HepG2 (cell line): ENCODE results near the gene DAO. TPM values are rescaled to one million over a fixed set of nuclear protein-coding genes. Genes with fewer than 3 reads are reported as not detected.

Source experiments
- ATAC-seq: fragments of 200-7000 bp; cut with Tn5 transposase; 3 replicates; pipeline ENCODE4 v1.9.1; 2020; ENCODE audit warnings: mild to moderate bottlenecking, moderate library complexity
- BruUV-seq: library from RNA; stranded (reverse); fragments of 400-500 nt; replicated peaks from 2 replicates; lab custom pipeline; 2021; lab: Mats Ljungman, UMichigan
- CTCF ChIA-PET: fragments of 300-600 bp; formaldehyde crosslinking; extraction: SDS; loops from one replicate; lab custom pipeline; 2021; ENCODE audit warnings: low total read pairs, inconsistent platforms, low intra/inter-chr PET ratio; lab: Yijun Ruan, JAX
- POLR2A ChIA-PET: fragments of 350-600 bp; sonication (Branson Sonifier 250); formaldehyde crosslinking; loops from one replicate; lab custom pipeline; 2020; ENCODE audit warnings: antibody characterized with exemption, inconsistent platforms; lab: Yijun Ruan, JAX
- DNase-seq: peaks from one replicate; pipeline ENCODE4 v3.0.0-alpha.2; 2015; ENCODE audit warnings: low spot score
- FAIRE-seq: peaks from 3 replicates; lab custom pipeline; 2011; peaks lifted over from hg19 to GRCh38; lab: Jason Lieb, UNC
- H2AFZ ChIP-seq: one replicate; pipeline ENCODE4 v1.6.1; 2011; ENCODE audit warnings: low read length, inconsistent platforms
- H3K27ac ChIP-seq: fragments of 300-600 bp; 3 replicates; pipeline ENCODE4 v1.8.0; 2011; ENCODE audit warnings: mixed run types, mild to moderate bottlenecking, mixed read lengths, low read length, inconsistent platforms; ENCODE audit not compliant: insufficient read depth; ENCODE audit errors: extremely low read length
- H3K27me3 ChIP-seq, 2 experiments: fragments of 200-600 bp in 1 of 2; 2 replicates in 1 of 2; 3 replicates in 1 of 2; pipeline versions ENCODE4 v1.6.0 to v1.8.0; 2011; ENCODE audit warnings: low read length in 2 of 2, mild to moderate bottlenecking in 2 of 2, moderate library complexity in 2 of 2, inconsistent platforms in 1 of 2; ENCODE audit not compliant: insufficient read depth in 2 of 2, control insufficient read depth in 1 of 2
- H3K36me3 ChIP-seq, 2 experiments: fragments of 200-600 bp in 1 of 2; replicated peaks in 1 of 2; 2 replicates in 1 of 2; 3 replicates in 1 of 2; pipeline versions ENCODE4 v1.5.1 to v1.8.0; 2011; ENCODE audit warnings: low read length in 2 of 2, inconsistent platforms in 1 of 2; ENCODE audit not compliant: insufficient read depth in 2 of 2, control insufficient read depth in 1 of 2
- H3K4me1 ChIP-seq: 2 replicates; pipeline ENCODE4 v1.5.1; 2012; ENCODE audit warnings: low read length, inconsistent platforms; ENCODE audit not compliant: insufficient read depth
- H3K4me2 ChIP-seq: 2 replicates; pipeline ENCODE4 v1.6.0; 2011; ENCODE audit warnings: low read depth, low read length, inconsistent platforms
- H3K4me3 ChIP-seq, 3 experiments: fragments of 200-600 bp in 1 of 3; sonication (generic), shearing (Covaris generic) in 1 of 3; replicated peaks in 1 of 3; 2 replicates each; pipeline ENCODE4 v1.5.1; 2011 to 2016; ENCODE audit warnings: low read length in 3 of 3, inconsistent platforms in 2 of 3, low read depth in 2 of 3, mild to moderate bottlenecking in 2 of 3, control low read depth in 1 of 3, mixed read lengths in 1 of 3; ENCODE audit not compliant: insufficient read depth in 1 of 3
- H3K79me2 ChIP-seq: one replicate; pipeline ENCODE4 v1.6.1; 2011; ENCODE audit warnings: low read length, inconsistent platforms; ENCODE audit not compliant: insufficient read depth
- H3K9ac ChIP-seq: 2 replicates; pipeline ENCODE4 v1.6.0; 2011; ENCODE audit warnings: mild to moderate bottlenecking, low read depth, low read length, inconsistent platforms; ENCODE audit not compliant: insufficient read depth
- H3K9me3 ChIP-seq: 2 replicates; pipeline ENCODE4 v1.5.1; 2012; ENCODE audit warnings: mild to moderate bottlenecking, low read length
- H4K20me1 ChIP-seq: 2 replicates; pipeline ENCODE4 v1.6.0; 2011; ENCODE audit warnings: inconsistent platforms, mild to moderate bottlenecking, low read length, moderate library complexity; ENCODE audit not compliant: insufficient read depth
- ATF5 ChIP-seq: sonication (generic); formaldehyde crosslinking; IDR thresholded peaks from 2 replicates; pipeline ENCODE4 v1.4.0; 2020; ENCODE audit warnings: mild to moderate bottlenecking, low read depth, missing genetic modification reagents
- GFI1 ChIP-seq: sonication (generic); formaldehyde crosslinking; IDR thresholded peaks from 2 replicates; pipeline ENCODE4 v1.5.0; 2020; ENCODE audit warnings: missing genetic modification reagents, mild to moderate bottlenecking, borderline replicate concordance
- HOXA3 ChIP-seq: sonication (generic); formaldehyde crosslinking; IDR thresholded peaks from 2 replicates; pipeline ENCODE4 v1.5.0; 2020; ENCODE audit warnings: missing genetic modification reagents
- ISL2 ChIP-seq: sonication (generic); formaldehyde crosslinking; IDR thresholded peaks from 2 replicates; pipeline ENCODE4 v1.5.0; 2020; ENCODE audit warnings: missing genetic modification reagents
- NFIC ChIP-seq: IDR thresholded peaks from 2 replicates; pipeline ENCODE4 v1.6.1; 2012; ENCODE audit warnings: mild to moderate bottlenecking, low read length, inconsistent platforms
- PAF1 ChIP-seq: IDR thresholded peaks from 2 replicates; pipeline ENCODE4 v1.6.1; 2016; ENCODE audit warnings: missing genetic modification reagents, missing compliant biosample characterization
- PLRG1 ChIP-seq: fragments of 450-650 bp; conservative IDR thresholded peaks from 2 replicates; pipeline ENCODE4 v1.6.1; 2016
- POLR2G ChIP-seq: fragments of 200-400 bp; formaldehyde crosslinking; IDR thresholded peaks from 2 replicates; pipeline ENCODE4 v1.6.1; 2018; ENCODE audit warnings: mild to moderate bottlenecking, low read depth, low read length, moderate library complexity
- SIX1 ChIP-seq: sonication (generic); formaldehyde crosslinking; IDR thresholded peaks from 2 replicates; pipeline ENCODE4 v1.4.0; 2020; ENCODE audit warnings: missing genetic modification reagents, borderline replicate concordance
- ZBTB34 ChIP-seq: sonication (generic); formaldehyde crosslinking; IDR thresholded peaks from 2 replicates; pipeline ENCODE4 v1.8.0; 2022; ENCODE audit warnings: mild to moderate bottlenecking, missing genetic modification reagents
- ZKSCAN1 ChIP-seq: fragments of 150-350 bp; IDR thresholded peaks from 2 replicates; pipeline ENCODE4 v1.6.1; 2014; ENCODE audit warnings: low read length
- ZNF24 ChIP-seq: fragments of 450-650 bp; IDR thresholded peaks from 2 replicates; pipeline ENCODE4 v1.6.1; 2017; ENCODE audit warnings: antibody characterized with exemption, mild to moderate bottlenecking
- ZNF276 ChIP-seq: sonication (generic); formaldehyde crosslinking; IDR thresholded peaks from 2 replicates; pipeline ENCODE4 v1.4.0; 2020; ENCODE audit warnings: mild to moderate bottlenecking, low read depth, missing genetic modification reagents
- ZNF382 ChIP-seq: sonication (generic); formaldehyde crosslinking; IDR thresholded peaks from 2 replicates; pipeline ENCODE4 v1.5.0; 2020; ENCODE audit warnings: missing genetic modification reagents, mild to moderate bottlenecking, borderline replicate concordance
- ZNF432 ChIP-seq: sonication (generic); formaldehyde crosslinking; IDR thresholded peaks from 2 replicates; pipeline ENCODE4 v1.5.0; 2020; ENCODE audit warnings: missing genetic modification reagents, mild to moderate bottlenecking, borderline replicate concordance
- ZNF83 ChIP-seq: sonication (generic); formaldehyde crosslinking; IDR thresholded peaks from 2 replicates; pipeline ENCODE4 v1.4.0; 2020; ENCODE audit warnings: missing genetic modification reagents, mild to moderate bottlenecking, borderline replicate concordance
- WGBS: methylation state at CpG from one replicate; pipeline ENCODE4 v1.1.6; 2017; ENCODE audit warnings: low lambda C conversion rate; 5-methylcytosine and 5-hydroxymethylcytosine counted together
- in situ Hi-C: cut with HindIII; loops from 2 replicates; pipeline ENCODE4 v1.10.0; 2017; ENCODE audit warnings: low pct_unique_long_range_greater_than_20kb; ENCODE audit not compliant: extremely low pct_ligation_motif_present
- intact Hi-C: fragments of 100-400 bp; cut with micrococcal nuclease; formaldehyde crosslinking; loops from one replicate; pipeline ENCODE4 v1.10.0; 2022; ENCODE audit not compliant: unreplicated experiment
- polyA plus RNA-seq, 8 experiments: library from polyadenylated mRNA; depleted of rRNA in 3 of 8; stranded (reverse) in 7 of 8; unstranded in 1 of 8; fragments of >200 nt; fragmentation: Illumina TruSeq in 4 of 8; extraction: Trizol in 4 of 8; gene quantifications; 2 replicates each; pipeline versions ENCODE4 v1.2.1 to v1.2.3, GENCODE V29; 2011 to 2016; ENCODE audit warnings: low read depth in 4 of 8, missing spikeins in 1 of 8, mixed read lengths in 1 of 8; ENCODE audit not compliant: insufficient read depth in 1 of 8
- total RNA-seq, 5 experiments: library from RNA; depleted of rRNA; stranded (reverse); fragments of >200 nt; fragmentation: Illumina TruSeq; extraction: Trizol; gene quantifications; 2 replicates each; pipeline ENCODE4 v1.2.3, GENCODE V29; 2016; ENCODE audit warnings: low read depth in 1 of 5

Gene DAO
- total and polyA plus RNA-seq, 2 of the 13 experiments (the other 11 are each of a cell fraction or from before 2014, with no cell fraction given), result 0.34 to 0.82 TPM

GRCh38 chr12:108852674-108853309 lies 27.1 kb upstream of the DAO start:
- ATAC-seq, result no peak
- intact Hi-C loops, result no loop called here
- H3K4me2 ChIP-seq, result no peak overlapping the region

GRCh38 chr12:108853426-108853825 lies 26.5 kb upstream of the DAO start:
- H3K36me3 ChIP-seq, result peaks cover 3 to 12% of the 10 kb centered on the region in 2 experiments; a peak in 3 of 5 replicates
- peaks cover 14% of the 10 kb centered on the region for H3K79me2 ChIP-seq
- DNase-seq (no peak), ATAC-seq (no peak), FAIRE-seq (no peak)
- peaks cover 20% of the 10 kb centered on the region for H3K4me1 ChIP-seq
- ChIA-PET POLR2A (no interaction called here), CTCF (no interaction called here)
- no peak overlapping the region for H3K9ac ChIP-seq
- no peak overlapping the region for H3K27ac ChIP-seq
- no peak for TF ChIP-seq ZKSCAN1
- TF ChIP-seq ZBTB34 (CRISPR knock-in tag), result no peak
- TF ChIP-seq ATF5 (CRISPR knock-in tag), result no peak
- TF ChIP-seq ZNF276 (CRISPR knock-in tag), result no peak
- no peak for TF ChIP-seq NFIC
- no peak for TF ChIP-seq ZNF83 (CRISPR knock-in tag)
- TF ChIP-seq PLRG1, result no peak
- no peak for TF ChIP-seq ZNF24
- no peak for TF ChIP-seq SIX1
- no peak for TF ChIP-seq HOXA3 (CRISPR knock-in tag)
- TF ChIP-seq GFI1 (CRISPR knock-in tag), result no peak
- no peak for TF ChIP-seq PAF1 (CRISPR knock-in tag)
- no peak for TF ChIP-seq POLR2G
- in situ Hi-C loops, result no loop called here
- H3K4me2 ChIP-seq, result no peak overlapping the region
- H3K27me3 ChIP-seq, result peaks cover 0 to 2% of the 10 kb centered on the region in 2 experiments; a peak in 1 of 5 replicates
- H4K20me1 ChIP-seq, result peaks cover 3% of the 10 kb centered on the region; the same call in 1 of the 2 replicates
- intact Hi-C loops, result no loop called here
- WGBS, result 95% methylated on average over 10 of the region's 10 CpGs
- H2AFZ ChIP-seq, result no peak overlapping the region
- H3K4me3 ChIP-seq, result no peak overlapping the region
- no peaks in the 10 kb centered on the region for H3K9me3 ChIP-seq
- BruUV-seq, result no TSS peak

More at GRCh38 chr12:108852674-108853309, 27.1 kb upstream of the DAO start:
- in situ Hi-C loops, result no loop called here
- Histone ChIP-seq H2AFZ (no peak overlapping the region), H3K4me3 (no peak overlapping the region), H3K9ac (no peak overlapping the region), H3K79me2 (peaks cover 14% of the 10 kb centered on the region), H3K4me1 (peaks cover 14% of the 10 kb centered on the region), H3K27ac (no peak overlapping the region), H3K27me3 (no peaks in the 10 kb centered on the region; a peak in 1 of 5 replicates), H4K20me1 (peaks cover 3% of the 10 kb centered on the region; the same call in 1 of the 2 replicates), H3K36me3 (peaks cover 3 to 17% of the 10 kb centered on the region in 2 experiments; a peak in 3 of 5 replicates), H3K9me3 (no peaks in the 10 kb centered on the region)
- ChIA-PET POLR2A (no interaction called here), CTCF (no interaction called here)
- TF ChIP-seq ZNF432 (CRISPR knock-in tag), result no peak
- no peak for TF ChIP-seq ZNF382
- TF ChIP-seq ISL2 (CRISPR knock-in tag), result no peak
- BruUV-seq, result no TSS peak
- WGBS, result 95% methylated on average over 16 of the region's 16 CpGs
- DNase-seq (no peak), FAIRE-seq (no peak)
